Mesendoderm (in vitro differentiated cells): ENCODE results near the gene CD226.

Experiments
- DNase-seq: peaks from one replicate; pipeline ENCODE4 v3.0.0; 2013
- H2AK5ac ChIP-seq: 2 replicates; pipeline ENCODE4 v1.6.1; 2013; ENCODE audit warnings: low read length, inconsistent platforms
- H2BK120ac ChIP-seq: 2 replicates; pipeline ENCODE4 v1.6.1; 2013; ENCODE audit warnings: low read depth, mild to moderate bottlenecking, low read length, moderate library complexity, mixed read lengths
- H2BK15ac ChIP-seq: replicated peaks from 2 replicates; pipeline ENCODE4 v1.6.1; 2013; ENCODE audit warnings: low read depth, mild to moderate bottlenecking, moderate library complexity
- H2BK5ac ChIP-seq: 2 replicates; pipeline ENCODE4 v1.6.1; 2013; ENCODE audit warnings: low read length, inconsistent platforms
- H3K18ac ChIP-seq: 2 replicates; pipeline ENCODE4 v1.6.1; 2013; ENCODE audit warnings: mild to moderate bottlenecking, low read length, mixed read lengths
- H3K23ac ChIP-seq: one replicate; pipeline ENCODE4 v1.6.1; 2013; ENCODE audit warnings: low read length
- H3K27ac ChIP-seq: 2 replicates; pipeline ENCODE4 v1.5.1; 2013; ENCODE audit warnings: low read depth, mild to moderate bottlenecking, inconsistent platforms, low read length, moderate library complexity
- H3K27me3 ChIP-seq: 2 replicates; pipeline ENCODE4 v1.6.1; 2013; ENCODE audit warnings: low read length, control low read depth, mild to moderate bottlenecking, inconsistent platforms; ENCODE audit not compliant: insufficient read depth, poor library complexity
- H3K36me3 ChIP-seq: 2 replicates; pipeline ENCODE4 v1.6.1; 2013; ENCODE audit warnings: low read length, inconsistent platforms; ENCODE audit not compliant: control insufficient read depth, insufficient read depth
- H3K4ac ChIP-seq: one replicate; pipeline ENCODE4 v1.6.1; 2013; ENCODE audit warnings: low read depth, mild to moderate bottlenecking, low read length, moderate library complexity
- H3K4me1 ChIP-seq: 2 replicates; pipeline ENCODE4 v1.6.1; 2013; ENCODE audit warnings: low read depth, low read length, inconsistent platforms; ENCODE audit not compliant: control insufficient read depth
- H3K4me2 ChIP-seq: 2 replicates; pipeline ENCODE4 v1.6.1; 2013; ENCODE audit warnings: low read length
- H3K4me3 ChIP-seq: 2 replicates; pipeline ENCODE4 v1.5.1; 2013; ENCODE audit warnings: mild to moderate bottlenecking, low read length
- H3K56ac ChIP-seq: one replicate; pipeline ENCODE4 v1.6.1; 2013; ENCODE audit warnings: low read length
- H3K79me1 ChIP-seq: 2 replicates; pipeline ENCODE4 v1.6.1; 2013; ENCODE audit warnings: low read length, inconsistent platforms
- H3K79me2 ChIP-seq: 2 replicates; pipeline ENCODE4 v1.6.1; 2013; ENCODE audit warnings: mild to moderate bottlenecking, low read length; ENCODE audit not compliant: control insufficient read depth, insufficient read depth
- H3K9ac ChIP-seq: 2 replicates; pipeline ENCODE4 v1.6.1; 2013; ENCODE audit warnings: low read length, inconsistent platforms
- H4K5ac ChIP-seq: one replicate; pipeline ENCODE4 v1.6.1; 2013; ENCODE audit warnings: low read length
- H4K8ac ChIP-seq: one replicate; pipeline ENCODE4 v1.6.1; 2013; ENCODE audit warnings: low read depth, mild to moderate bottlenecking, control low read depth, low read length, moderate library complexity
- WGBS: extraction: QIAGEN DNeasy Blood & Tissue Kit; methylation state at CpG from one replicate; pipeline ENCODE4 v1.1.7; 2013; ENCODE audit warnings: low lambda C conversion rate, missing lambda C conversion rate; ENCODE audit not compliant: insufficient coverage; ENCODE audit errors: extremely low coverage; 5-methylcytosine and 5-hydroxymethylcytosine counted together

The CD226 gene

DNA sequence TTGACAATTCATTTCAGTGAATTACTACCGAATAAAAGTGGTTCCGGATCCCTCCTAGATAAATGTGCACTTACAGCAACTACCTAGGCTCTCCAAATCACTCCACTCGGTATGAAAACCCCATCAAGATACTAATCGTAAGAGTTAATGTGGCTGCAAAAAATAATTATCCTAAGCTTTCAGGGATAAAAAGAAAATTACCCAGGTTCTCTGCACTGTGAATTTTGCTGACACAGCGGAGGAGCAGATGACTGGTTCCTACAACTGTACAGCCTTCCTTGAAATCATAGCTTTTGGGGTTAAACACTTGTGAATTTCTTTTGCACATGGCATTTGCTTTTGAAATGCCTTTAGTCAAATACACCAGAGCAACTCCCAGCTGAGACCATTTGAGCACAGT is 104.7 kb downstream of the CD226 start:
- H2BK15ac ChIP-seq = no peak overlapping the region
- H3K23ac ChIP-seq = no peak overlapping the region
- H3K79me2 ChIP-seq = no peaks in the 10 kb centered on the region
- no peaks in the 10 kb centered on the region for H3K4me1 ChIP-seq
- H3K79me1 ChIP-seq = no peaks in the 10 kb centered on the region
- H3K18ac ChIP-seq = no peak overlapping the region
- no peaks in the 10 kb centered on the region for H3K36me3 ChIP-seq
- no peak overlapping the region for H3K27ac ChIP-seq
- H4K8ac ChIP-seq = no peak overlapping the region
- H3K4ac ChIP-seq = no peak overlapping the region
- no CpG with 5 or more reads among the region's 5 CpGs for WGBS
- no peak overlapping the region for H2BK120ac ChIP-seq
- H3K4me3 ChIP-seq = no peak overlapping the region
- H2BK5ac ChIP-seq = no peak overlapping the region
- no peak overlapping the region for H4K5ac ChIP-seq
- DNase-seq = no peak
- H3K4me2 ChIP-seq = no peak overlapping the region
- H3K9ac ChIP-seq = no peak overlapping the region
- no peak overlapping the region for H2AK5ac ChIP-seq
- H3K27me3 ChIP-seq = no peaks in the 10 kb centered on the region
- H3K56ac ChIP-seq = no peak overlapping the region

DNA sequence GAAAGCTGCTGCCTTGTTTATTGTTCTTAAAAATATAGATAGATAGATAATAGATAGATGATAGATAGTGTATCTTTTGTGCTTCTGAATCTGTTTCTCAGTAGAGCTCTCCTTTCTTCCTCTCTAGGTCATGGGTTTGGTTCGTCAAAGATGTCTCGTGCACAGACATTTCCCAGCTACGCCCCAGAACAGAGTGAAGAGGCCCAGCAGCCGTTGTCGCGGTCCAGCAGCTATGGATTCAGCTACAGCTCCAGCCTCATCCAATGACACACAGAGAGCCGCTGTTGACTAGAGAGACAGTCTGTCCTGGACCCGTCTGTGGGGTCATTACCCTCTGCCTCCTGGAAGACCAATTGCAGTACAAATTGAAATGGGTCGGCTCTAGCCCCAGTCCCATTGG is 106.6 kb downstream of the CD226 start:
- Histone ChIP-seq H3K4ac (no peak overlapping the region), H3K56ac (no peak overlapping the region), H3K4me1 (no peaks in the 10 kb centered on the region), H3K18ac (no peak overlapping the region), H3K23ac (no peak overlapping the region), H4K5ac (no peak overlapping the region), H3K4me2 (no peak overlapping the region), H3K36me3 (no peaks in the 10 kb centered on the region), H2AK5ac (no peak overlapping the region), H2BK5ac (no peak overlapping the region), H3K79me1 (no peaks in the 10 kb centered on the region), H4K8ac (no peak overlapping the region), H3K27ac (no peak overlapping the region), H2BK15ac (no peak overlapping the region), H3K27me3 (no peaks in the 10 kb centered on the region), H3K79me2 (no peaks in the 10 kb centered on the region), H3K4me3 (no peak overlapping the region), H2BK120ac (no peak overlapping the region), H3K9ac (no peak overlapping the region)
- no CpG with 5 or more reads among the region's 9 CpGs for WGBS
- DNase-seq = no peak

DNA sequence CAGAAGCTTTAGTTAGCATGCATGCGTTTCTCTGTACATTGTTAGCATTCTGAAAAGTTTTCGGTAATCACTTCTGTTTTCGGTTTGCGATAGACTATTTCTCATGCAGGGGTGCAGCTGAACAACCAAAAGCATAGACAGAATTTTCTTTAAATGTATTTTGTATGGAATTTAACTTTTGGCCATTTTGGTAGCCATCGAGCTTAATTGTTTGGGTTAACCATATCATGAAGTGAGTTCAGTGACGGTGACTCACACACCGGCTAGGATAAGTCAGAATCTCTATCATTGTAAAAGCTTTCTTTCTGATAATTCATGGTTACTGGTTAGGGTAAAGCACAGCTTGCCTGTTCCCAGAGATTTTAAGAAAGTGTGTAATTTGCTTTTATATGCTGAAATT is 107.2 kb downstream of the CD226 start:
- Histone ChIP-seq H2BK5ac (no peak overlapping the region), H4K8ac (no peak overlapping the region), H3K79me2 (no peaks in the 10 kb centered on the region), H3K27ac (no peak overlapping the region), H3K56ac (no peak overlapping the region), H3K18ac (no peak overlapping the region), H3K4ac (no peak overlapping the region), H3K27me3 (no peaks in the 10 kb centered on the region), H2AK5ac (no peak overlapping the region), H3K4me1 (no peaks in the 10 kb centered on the region), H3K9ac (no peak overlapping the region), H3K36me3 (no peaks in the 10 kb centered on the region), H3K79me1 (no peaks in the 10 kb centered on the region), H3K4me2 (no peak overlapping the region), H3K4me3 (no peak overlapping the region), H2BK15ac (no peak overlapping the region), H3K23ac (no peak overlapping the region), H2BK120ac (no peak overlapping the region), H4K5ac (no peak overlapping the region)
- no peak for DNase-seq
- WGBS = no CpG with 5 or more reads among the region's 7 CpGs

DNA sequence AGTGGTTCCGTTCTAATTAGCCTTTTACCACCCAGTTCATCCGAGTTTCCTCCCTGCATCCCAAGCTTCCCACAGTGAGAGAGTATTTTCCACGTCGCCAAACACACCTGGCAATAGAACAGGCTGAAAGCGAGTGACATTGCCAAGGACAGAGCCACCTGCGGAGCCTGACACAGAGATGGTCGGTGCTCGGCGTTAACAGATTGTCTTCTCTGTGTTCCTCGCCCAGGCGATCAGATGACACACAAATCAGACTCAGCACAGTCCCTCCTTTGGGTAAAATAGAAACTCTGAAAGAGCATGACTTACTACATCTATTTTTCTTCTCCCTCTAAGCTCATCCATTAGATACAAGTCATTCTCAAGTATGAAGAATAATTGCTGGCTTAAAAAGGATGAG is 107.7 kb downstream of the CD226 start:
- no peaks in the 10 kb centered on the region for H3K4me1 ChIP-seq

DNA sequence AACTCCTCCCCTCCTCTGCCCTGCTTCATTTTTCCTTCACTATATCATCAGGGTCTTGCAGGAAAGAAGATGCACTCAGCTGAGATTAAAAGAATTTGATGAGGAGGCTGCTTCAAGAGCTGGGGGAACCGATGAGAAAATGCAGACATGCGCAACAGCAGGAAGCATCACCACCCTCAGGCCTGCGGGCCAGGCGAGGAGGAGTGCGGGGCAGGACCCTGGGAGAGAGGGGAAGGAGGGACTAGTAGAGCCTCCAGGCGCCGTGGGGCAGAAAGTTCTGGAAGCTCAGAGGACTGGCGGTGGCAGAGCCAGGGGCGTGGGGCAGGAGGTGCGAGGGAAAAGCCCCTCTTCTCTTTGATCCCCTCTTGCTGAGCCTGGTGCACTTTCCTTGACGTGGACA is 108.2 kb downstream of the CD226 start:
- Histone ChIP-seq H3K36me3 (no peaks in the 10 kb centered on the region), H4K5ac (no peak overlapping the region), H3K79me1 (no peaks in the 10 kb centered on the region), H3K79me2 (no peaks in the 10 kb centered on the region), H3K27me3 (no peaks in the 10 kb centered on the region), H3K18ac (no peak overlapping the region), H3K4me2 (no peak overlapping the region), H3K27ac (no peak overlapping the region), H3K56ac (no peak overlapping the region), H3K9ac (no peak overlapping the region), H4K8ac (no peak overlapping the region), H2BK5ac (no peak overlapping the region), H3K4me1 (no peaks in the 10 kb centered on the region), H3K4ac (no peak overlapping the region), H3K23ac (no peak overlapping the region), H2AK5ac (no peak overlapping the region), H3K4me3 (no peak overlapping the region), H2BK120ac (no peak overlapping the region), H2BK15ac (no peak overlapping the region)
- DNase-seq = no peak
- WGBS = no CpG with 5 or more reads among the region's 11 CpGs

More for the DNA sequence above, 107.7 kb downstream of the CD226 start:
- Histone ChIP-seq H3K36me3 (no peaks in the 10 kb centered on the region), H3K4me3 (no peak overlapping the region), H3K79me2 (no peaks in the 10 kb centered on the region), H2AK5ac (no peak overlapping the region), H3K18ac (no peak overlapping the region), H2BK5ac (no peak overlapping the region), H2BK15ac (no peak overlapping the region), H4K8ac (no peak overlapping the region), H3K27me3 (no peaks in the 10 kb centered on the region), H3K4ac (no peak overlapping the region), H3K4me2 (no peak overlapping the region), H3K9ac (no peak overlapping the region), H3K79me1 (no peaks in the 10 kb centered on the region), H4K5ac (no peak overlapping the region), H3K23ac (no peak overlapping the region), H3K56ac (no peak overlapping the region), H2BK120ac (no peak overlapping the region), H3K27ac (no peak overlapping the region)
- WGBS = no CpG with 5 or more reads among the region's 11 CpGs
- no peak for DNase-seq

DNA sequence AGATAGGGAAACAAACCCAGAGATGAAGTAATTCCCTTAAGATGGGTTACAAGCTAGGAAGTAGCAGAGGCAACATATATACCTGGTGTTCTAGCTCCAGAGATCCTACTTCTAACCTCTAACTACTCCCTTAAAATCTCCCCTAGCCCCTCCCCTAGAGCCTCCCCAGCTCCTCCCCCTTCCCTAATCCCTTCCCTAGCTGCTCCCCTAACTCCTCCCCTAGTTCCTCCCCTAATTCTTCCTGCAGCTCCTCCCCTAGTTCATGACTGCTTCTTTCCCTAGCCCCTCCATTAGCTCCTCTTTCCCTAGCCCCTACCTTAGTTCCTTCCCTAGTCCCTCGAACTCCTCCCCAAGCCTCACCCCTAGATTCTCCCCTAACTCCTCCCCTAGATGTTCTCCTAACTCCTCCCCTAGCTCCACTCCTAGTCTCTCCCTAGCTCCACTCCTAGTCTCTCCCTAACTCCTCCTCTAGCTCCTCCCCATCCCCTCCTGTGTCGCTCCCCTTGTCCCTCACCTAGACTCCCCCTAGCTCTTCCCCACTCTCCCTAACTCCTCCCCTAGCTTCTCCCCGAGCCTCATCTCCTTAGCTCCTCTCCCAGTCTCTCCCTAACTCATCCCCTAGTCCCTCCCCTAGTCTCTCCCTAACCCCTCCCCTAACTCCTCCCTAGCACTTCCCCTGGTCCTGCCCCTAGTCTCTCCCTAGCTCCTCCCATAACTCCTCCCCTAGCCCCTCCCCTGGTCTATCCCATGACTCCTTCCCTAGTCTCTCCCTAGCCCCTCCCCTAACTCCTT is 108.9 kb downstream of the CD226 start:
- H2BK15ac ChIP-seq = no peak overlapping the region
- H3K9ac ChIP-seq = no peak overlapping the region
- no peak overlapping the region for H2BK120ac ChIP-seq
- H3K23ac ChIP-seq = no peak overlapping the region
- H4K8ac ChIP-seq = no peak overlapping the region
- no peak overlapping the region for H3K4me3 ChIP-seq
- H2BK5ac ChIP-seq = no peak overlapping the region
- DNase-seq = peak; percentile 80
- no peaks in the 10 kb centered on the region for H3K4me1 ChIP-seq
- H3K18ac ChIP-seq = no peak overlapping the region
- H3K4ac ChIP-seq = no peak overlapping the region
- H3K27me3 ChIP-seq = no peaks in the 10 kb centered on the region
- no peaks in the 10 kb centered on the region for H3K36me3 ChIP-seq
- no peak overlapping the region for H4K5ac ChIP-seq
- H2AK5ac ChIP-seq = no peak overlapping the region
- no peak overlapping the region for H3K4me2 ChIP-seq
- H3K27ac ChIP-seq = no peak overlapping the region
- H3K79me1 ChIP-seq = no peaks in the 10 kb centered on the region
- no peaks in the 10 kb centered on the region for H3K79me2 ChIP-seq
- no CpG with 5 or more reads among the region's 3 CpGs for WGBS
- H3K56ac ChIP-seq = no peak overlapping the region
